CD4-positive, alpha-beta T cell (primary cell): ENCODE results near the gene ANO6. TPM values are rescaled to one million over a fixed set of nuclear protein-coding genes. Genes with fewer than 3 reads are reported as not detected.

Source experiments
- ATAC-seq: fragments of 200-7000 bp; cut with Tn5 transposase; one replicate; pipeline ENCODE4 v1.10.0; 2022; ENCODE audit warnings: mild to moderate bottlenecking; ENCODE audit not compliant: poor library complexity
- CTCF ChIA-PET: fragments of 350-600 bp; sonication (Branson Sonifier 250); formaldehyde crosslinking; loops from one replicate; lab custom pipeline; 2021; ENCODE audit warnings: antibody characterized with exemption, inconsistent platforms; lab: Charles Lee
- POLR2A ChIA-PET: fragments of 350-600 bp; sonication (Branson Sonifier 250); formaldehyde crosslinking; loops from one replicate; lab custom pipeline; 2021; ENCODE audit warnings: antibody characterized with exemption, inconsistent platforms; lab: Charles Lee
- DNase-seq, 14 experiments: peaks; one replicate each; pipeline ENCODE4 v3.0.0-alpha.2; 2013 to 2020; ENCODE audit warnings: mixed read lengths in 2 of 14
- H3K27ac ChIP-seq, 2 donors: one replicate each; pipeline versions ENCODE4 v1.5.1 to v1.7.0; 2013; ENCODE audit warnings: low read length in 2 of 2, low read depth in 1 of 2, mild to moderate bottlenecking in 1 of 2
- H3K27me3 ChIP-seq, 2 experiments: 1 replicate in 1 of 2; 2 replicates in 1 of 2; pipeline versions ENCODE4 v1.6.1 to v1.7.0; 2013; ENCODE audit warnings: low read length in 2 of 2, control low read depth in 1 of 2, mild to moderate bottlenecking in 1 of 2, moderate library complexity in 1 of 2; ENCODE audit not compliant: insufficient read depth in 2 of 2, control insufficient read depth in 1 of 2
- H3K36me3 ChIP-seq: one replicate; pipeline ENCODE4 v1.6.1; 2013; ENCODE audit warnings: low read length, control low read depth; ENCODE audit not compliant: insufficient read depth
- H3K4me1 ChIP-seq: one replicate; pipeline ENCODE4 v1.6.1; 2013; ENCODE audit warnings: low read length, control low read depth; ENCODE audit not compliant: insufficient read depth
- H3K4me3 ChIP-seq: one replicate; pipeline ENCODE4 v1.5.1; 2013; ENCODE audit warnings: mild to moderate bottlenecking, low read length, moderate library complexity
- H3K9me3 ChIP-seq, 2 experiments: 1 replicate in 1 of 2; 2 replicates in 1 of 2; pipeline versions ENCODE4 v1.6.1 to v1.7.0; 2013; ENCODE audit warnings: low read length in 2 of 2, mild to moderate bottlenecking in 2 of 2, control low read depth in 1 of 2, moderate library complexity in 1 of 2; ENCODE audit not compliant: control insufficient read depth in 1 of 2, insufficient read depth in 1 of 2
- H3K27ac Mint-ChIP-seq: one replicate; pipeline ENCODE4 v1.8.0; 2020; ENCODE audit warnings: mixed read lengths
- H3K27me3 Mint-ChIP-seq: one replicate; pipeline ENCODE4 v1.8.0; 2021; ENCODE audit warnings: mixed read lengths
- H3K36me3 Mint-ChIP-seq: one replicate; pipeline ENCODE4 v1.8.0; 2021; ENCODE audit warnings: low read depth, mixed read lengths
- H3K4me1 Mint-ChIP-seq: one replicate; pipeline ENCODE4 v1.8.0; 2021; ENCODE audit warnings: low read depth, mixed read lengths
- H3K4me3 Mint-ChIP-seq: one replicate; pipeline ENCODE4 v1.8.0; 2020; ENCODE audit warnings: mild to moderate bottlenecking, mixed read lengths
- H3K9me3 Mint-ChIP-seq: one replicate; pipeline ENCODE4 v1.8.0; 2020; ENCODE audit warnings: mixed read lengths
- CTCF ChIP-seq: fragments of 200-600 bp; IDR thresholded peaks from one replicate; pipeline ENCODE4 v1.8.0; 2022; ENCODE audit warnings: antibody characterized with exemption, mild to moderate bottlenecking
- intact Hi-C, 2 experiments: fragments of 100-400 bp; cut with DNase I in 1 of 2; cut with micrococcal nuclease in 1 of 2; formaldehyde crosslinking; loops; one replicate each; pipeline versions ENCODE4 v1.15.1 to v1.9.0; 2023 to 2025; cut with DNase I, micrococcal nuclease
- total RNA-seq, 174 experiments: library from RNA in 2 of 174; stranded (reverse) in 2 of 174; gene quantifications; one replicate each; pipeline ENCODE4 v1.2.3 and lab custom pipeline; 2021 to 2026

ANO6 gene
- total RNA-seq, 2 experiments from 2014 or later: 11.6 to 11.7 TPM

GRCh38 chr12:45433441-45433868, 217.6 kb downstream of the ANO6 start:
- ChIA-PET POLR2A (no interaction called here), CTCF (no interaction called here)
- no peak overlapping the region for H3K4me3 Mint-ChIP-seq
- Histone ChIP-seq H3K9me3 (no peaks in the 10 kb centered on the region), H3K27ac (no peak overlapping the region), H3K4me3 (no peak overlapping the region), H3K36me3 (peaks cover 10% of the 10 kb centered on the region), H3K4me1 (no peaks in the 10 kb centered on the region), H3K27me3 (no peaks in the 10 kb centered on the region)
- no peaks in the 10 kb centered on the region for H3K27me3 Mint-ChIP-seq
- ATAC-seq (no peak), DNase-seq (no peak)
- no peak overlapping the region for H3K27ac Mint-ChIP-seq
- H3K4me1 Mint-ChIP-seq: no peaks in the 10 kb centered on the region
- intact Hi-C loops: no loop called here
- TF ChIP-seq CTCF: no peak
- H3K36me3 Mint-ChIP-seq: peaks cover 27% of the 10 kb centered on the region
- H3K9me3 Mint-ChIP-seq: no peaks in the 10 kb centered on the region

GRCh38 chr12:45434094-45434493, 218.2 kb downstream of the ANO6 start:
- no peak for TF ChIP-seq CTCF
- Mint-ChIP-seq H3K4me1 (no peaks in the 10 kb centered on the region), H3K27me3 (no peaks in the 10 kb centered on the region), H3K36me3 (peaks cover 22% of the 10 kb centered on the region), H3K9me3 (no peaks in the 10 kb centered on the region), H3K27ac (no peak overlapping the region), H3K4me3 (no peak overlapping the region)
- Histone ChIP-seq H3K27me3 (no peaks in the 10 kb centered on the region), H3K27ac (no peak overlapping the region), H3K36me3 (peaks cover 4% of the 10 kb centered on the region), H3K4me1 (no peaks in the 10 kb centered on the region), H3K4me3 (no peak overlapping the region), H3K9me3 (no peaks in the 10 kb centered on the region)
- ATAC-seq (no peak), DNase-seq (no peak)
- POLR2A ChIA-PET: no interaction called here
- intact Hi-C loops: no loop called here
- CTCF ChIA-PET: no interaction called here

- DNase-seq (peak in 3 of 14 experiments; percentile 15 to 41 (median 19)), ATAC-seq (no peak)
- H3K4me3 Mint-ChIP-seq: no peak overlapping the region
- H3K4me1 Mint-ChIP-seq: no peaks in the 10 kb centered on the region
- Histone ChIP-seq H3K4me3 (no peak overlapping the region), H3K4me1 (no peaks in the 10 kb centered on the region), H3K27me3 (no peaks in the 10 kb centered on the region), H3K36me3 (no peaks in the 10 kb centered on the region), H3K9me3 (peaks cover 0 to 4% of the 10 kb centered on the region in 2 experiments), H3K27ac (no peak overlapping the region)
- H3K27me3 Mint-ChIP-seq: no peaks in the 10 kb centered on the region
- H3K36me3 Mint-ChIP-seq: peaks cover 4% of the 10 kb centered on the region
- no peak for TF ChIP-seq CTCF
- H3K9me3 Mint-ChIP-seq: peaks cover under 1% of the 10 kb centered on the region
- no peak overlapping the region for H3K27ac Mint-ChIP-seq
- intact Hi-C loops: no loop called here
- POLR2A ChIA-PET: no interaction called here
- CTCF ChIA-PET: no interaction called here
These were observed 220.2 kb downstream of the ANO6 start for GRCh38 chr12:45435945-45436710.
